Large intestine (tissue), 3 donors: ENCODE measurements around the gene TRIM37. TPM values are rescaled to one million over a fixed set of nuclear protein-coding genes. Genes with fewer than 3 reads are reported as not detected.
A peak's percentile ranks its signal among the peaks of the same experiment; 100 is the strongest.

Experiments
- DNase-seq, 2 donors: peaks; one replicate each; pipeline versions ENCODE4 v3.0.0 to v3.0.0-alpha.2; 2013
- H3K27ac ChIP-seq: one replicate; pipeline ENCODE4 v1.5.1; 2013; ENCODE audit warnings: low read length
- H3K27me3 ChIP-seq: 2 replicates; pipeline ENCODE4 v1.6.1; 2013; ENCODE audit warnings: low read length; ENCODE audit not compliant: control insufficient read depth, insufficient read depth
- H3K36me3 ChIP-seq: 2 replicates; pipeline ENCODE4 v1.6.1; 2013; ENCODE audit warnings: low read length; ENCODE audit not compliant: control insufficient read depth, insufficient read depth
- H3K4me1 ChIP-seq: one replicate; pipeline ENCODE4 v1.6.1; 2013; ENCODE audit warnings: low read length; ENCODE audit not compliant: control insufficient read depth, insufficient read depth
- H3K4me3 ChIP-seq: one replicate; pipeline ENCODE4 v1.5.1; 2013; ENCODE audit warnings: low read length
- H3K9me3 ChIP-seq: one replicate; pipeline ENCODE4 v1.6.1; 2013; ENCODE audit warnings: mild to moderate bottlenecking, low read depth, low read length, moderate library complexity; ENCODE audit not compliant: control insufficient read depth
- WGBS: methylation state at CpG from one replicate; pipeline ENCODE4 v1.1.5; 2013; ENCODE audit warnings: low lambda C conversion rate; ENCODE audit not compliant: insufficient coverage; 5-methylcytosine and 5-hydroxymethylcytosine counted together
- polyA plus RNA-seq: library from polyadenylated mRNA; unstranded; fragments of 120-200 nt; gene quantifications from one replicate; pipeline ENCODE4 v1.2.1, GENCODE V29; 2013

Gene TRIM37
- polyA plus RNA-seq, 1 donor, result 13.9 TPM

DNA sequence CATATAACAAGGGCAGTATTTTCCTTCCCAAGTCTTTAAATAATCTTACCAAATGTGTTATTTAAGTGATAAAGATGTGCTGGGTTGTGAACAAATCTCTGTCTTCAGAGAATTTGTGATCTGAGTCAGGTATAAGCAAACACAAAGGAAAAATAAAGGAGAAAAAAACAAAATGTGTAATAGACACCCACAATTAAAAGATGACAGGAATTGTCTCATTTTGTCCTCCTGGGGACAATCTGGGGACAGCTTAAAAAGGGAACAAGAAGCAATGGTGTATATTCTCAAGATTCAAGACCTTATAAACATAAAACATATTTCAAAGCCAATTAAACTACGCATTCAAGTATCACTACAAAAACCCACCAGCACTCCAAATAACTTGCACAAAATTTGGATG lies 107.2 kb downstream of the TRIM37 start:
- Histone ChIP-seq H3K27me3 (no peaks in the 10 kb centered on the region), H3K9me3 (no peaks in the 10 kb centered on the region), H3K36me3 (peaks cover 9% of the 10 kb centered on the region), H3K4me1 (no peaks in the 10 kb centered on the region), H3K27ac (no peak overlapping the region), H3K4me3 (no peak overlapping the region)
- no CpG with 5 or more reads among the region's 1 CpG for WGBS
- no peak for DNase-seq

DNA sequence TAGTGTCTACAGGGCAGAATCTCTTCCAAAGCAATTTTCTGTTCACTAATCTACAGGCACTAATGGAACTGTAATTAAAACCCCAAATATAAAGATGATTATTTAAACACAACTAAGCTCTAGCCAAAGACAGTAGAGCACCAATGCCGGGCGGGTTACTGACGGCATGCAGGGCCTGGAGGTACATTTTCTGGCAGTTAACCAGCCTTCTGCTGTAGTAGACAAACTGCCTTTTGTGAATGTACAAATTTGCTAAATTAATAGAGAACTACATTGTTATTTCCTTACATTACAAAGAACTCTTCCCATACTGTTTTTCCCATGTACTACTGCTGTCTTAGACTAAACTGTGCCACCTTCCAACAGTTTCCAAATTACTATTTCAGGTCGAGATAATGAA lies 107.8 kb downstream of the TRIM37 start:
- DNase-seq, result no peak
- H3K36me3 ChIP-seq, result peaks cover 9% of the 10 kb centered on the region
- H3K27me3 ChIP-seq, result no peaks in the 10 kb centered on the region
- no peaks in the 10 kb centered on the region for H3K4me1 ChIP-seq
- H3K4me3 ChIP-seq, result no peak overlapping the region
- H3K9me3 ChIP-seq, result no peaks in the 10 kb centered on the region
- no peak overlapping the region for H3K27ac ChIP-seq
- 100% methylated on average over 1 of the region's 4 CpGs for WGBS

DNA sequence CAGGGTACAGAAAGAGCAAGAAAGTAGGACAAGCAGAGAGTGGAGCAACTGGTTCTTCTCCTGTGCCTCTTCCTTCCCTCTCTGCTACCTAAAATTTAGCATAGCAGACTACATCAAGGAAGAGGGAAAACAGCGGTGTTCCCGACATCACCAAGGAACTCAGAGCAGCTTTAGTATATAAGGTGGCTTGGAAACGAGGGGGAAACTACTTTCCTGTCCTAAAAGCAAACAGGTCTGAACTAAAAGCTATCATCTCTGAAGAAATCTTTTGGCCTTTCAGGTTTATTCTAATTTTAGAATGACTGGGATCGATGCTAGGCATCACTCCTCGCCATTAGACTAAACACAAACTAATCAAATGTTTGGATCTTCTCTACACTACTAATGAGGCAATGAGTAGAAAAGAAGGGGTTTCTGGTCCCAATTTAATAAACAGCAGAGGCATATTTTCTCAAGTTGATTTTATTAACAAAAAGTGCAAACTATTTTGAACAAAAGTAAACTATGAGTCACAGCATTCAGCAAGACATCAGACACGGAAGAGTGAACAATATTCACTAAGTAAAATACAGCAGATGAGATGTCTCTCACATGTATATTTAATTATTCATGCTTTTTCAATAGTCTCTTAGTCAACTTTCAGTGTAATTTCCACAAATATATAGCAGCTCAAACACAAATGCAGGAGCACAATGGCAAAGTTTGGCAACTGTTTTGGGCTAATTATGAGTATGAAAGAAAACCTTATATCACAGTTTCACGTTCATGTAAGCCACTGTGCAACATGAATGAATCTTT lies 108.7 kb downstream of the TRIM37 start:
- 74% methylated on average over 7 of the region's 7 CpGs for WGBS
- DNase-seq, result no peak
- Histone ChIP-seq H3K27me3 (no peaks in the 10 kb centered on the region), H3K4me3 (no peak overlapping the region), H3K27ac (no peak overlapping the region), H3K36me3 (peaks cover 9% of the 10 kb centered on the region), H3K4me1 (no peaks in the 10 kb centered on the region), H3K9me3 (no peaks in the 10 kb centered on the region)

DNA sequence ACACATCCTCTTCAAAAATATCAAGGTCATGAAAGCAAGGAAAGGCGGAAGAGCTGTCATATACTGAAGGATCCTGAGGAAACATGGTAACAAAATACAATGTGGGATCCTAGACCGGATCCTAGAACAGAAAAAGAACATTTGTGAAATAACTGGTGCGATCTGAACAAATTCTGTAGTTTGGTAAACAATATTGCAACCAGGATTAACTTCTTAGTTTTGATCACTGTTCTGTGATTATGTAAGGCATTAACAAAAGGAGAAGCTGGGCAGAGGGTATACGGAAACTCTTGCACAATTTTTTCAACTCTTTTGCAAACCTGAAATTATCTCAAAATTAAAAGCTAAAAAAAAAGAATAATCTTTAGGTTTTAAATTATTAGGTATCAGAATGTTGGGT lies 109.7 kb downstream of the TRIM37 start:
- WGBS, result 91% methylated on average over 4 of the region's 4 CpGs
- DNase-seq, result no peak
- Histone ChIP-seq H3K27me3 (no peaks in the 10 kb centered on the region), H3K4me1 (peaks cover 7% of the 10 kb centered on the region), H3K27ac (no peak overlapping the region), H3K9me3 (no peaks in the 10 kb centered on the region), H3K36me3 (peaks cover 9% of the 10 kb centered on the region), H3K4me3 (no peak overlapping the region)

DNA sequence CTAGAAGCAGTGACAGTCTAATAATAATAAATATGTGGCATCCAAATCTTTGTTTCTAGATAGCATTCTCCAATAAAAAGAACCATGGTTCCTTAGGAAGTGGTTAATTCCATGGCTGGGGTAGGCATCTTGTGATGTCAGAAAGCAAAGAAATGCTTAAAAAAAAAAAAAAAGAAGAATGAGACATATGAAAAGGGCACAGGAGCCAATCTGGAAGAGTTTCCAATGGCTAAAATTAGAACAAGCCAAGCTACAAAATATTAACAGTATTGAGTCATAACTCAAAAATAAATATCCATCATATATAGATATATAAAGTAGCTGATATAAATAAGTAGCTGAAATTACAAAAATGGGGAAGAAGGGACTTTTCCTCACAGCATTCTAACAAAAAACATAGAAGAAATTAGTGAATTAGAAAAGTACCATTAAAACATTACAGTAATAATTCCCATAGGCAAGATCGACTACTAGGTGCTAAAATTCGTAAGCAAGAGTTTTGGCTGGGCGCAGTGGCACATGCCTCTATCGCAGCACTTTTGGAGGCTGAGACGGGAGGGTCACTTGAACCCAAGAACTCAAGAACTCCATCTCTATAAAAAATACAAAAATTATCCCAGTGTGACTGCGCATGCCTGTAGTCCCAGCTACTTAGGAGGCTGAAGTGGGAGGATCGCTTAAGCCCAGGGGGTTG lies 111.3 kb downstream of the TRIM37 start:
- WGBS, result no CpG with 5 or more reads among the region's 7 CpGs

DNA sequence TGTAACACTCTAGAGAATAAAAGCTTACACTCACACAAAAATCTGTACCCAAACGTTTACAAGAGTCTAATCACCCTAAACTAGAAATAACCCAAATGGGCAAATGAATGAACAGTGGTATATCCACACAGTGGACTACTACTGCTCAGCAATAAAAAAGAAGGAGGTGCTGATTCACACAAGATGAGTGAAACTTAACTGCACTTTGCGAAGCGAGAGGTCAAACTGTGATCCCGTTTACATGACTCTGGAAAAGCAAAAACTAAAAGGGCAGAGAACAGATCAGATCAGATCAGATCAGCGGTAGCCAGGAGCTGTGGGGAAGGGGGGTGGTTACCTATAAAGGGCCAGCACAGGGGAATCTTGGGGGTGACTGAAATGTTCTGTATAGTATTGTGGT lies 113.4 kb downstream of the TRIM37 start:
- peaks cover 12% of the 10 kb centered on the region for H3K4me1 ChIP-seq
- peak overlapping the region; percentile 73 for H3K27ac ChIP-seq
- WGBS, result 28% methylated on average over 4 of the region's 5 CpGs
- no peak overlapping the region for H3K4me3 ChIP-seq
- H3K27me3 ChIP-seq, result no peaks in the 10 kb centered on the region
- H3K9me3 ChIP-seq, result peaks cover 3% of the 10 kb centered on the region
- DNase-seq, result peak; percentile 37 to 56
- H3K36me3 ChIP-seq, result no peaks in the 10 kb centered on the region

More for the DNA sequence above, 111.3 kb downstream of the TRIM37 start:
- Histone ChIP-seq H3K27me3 (no peaks in the 10 kb centered on the region), H3K36me3 (peaks cover 7% of the 10 kb centered on the region), H3K27ac (no peak overlapping the region), H3K9me3 (no peaks in the 10 kb centered on the region), H3K4me1 (peaks cover 12% of the 10 kb centered on the region), H3K4me3 (no peak overlapping the region)
- no peak for DNase-seq

DNA sequence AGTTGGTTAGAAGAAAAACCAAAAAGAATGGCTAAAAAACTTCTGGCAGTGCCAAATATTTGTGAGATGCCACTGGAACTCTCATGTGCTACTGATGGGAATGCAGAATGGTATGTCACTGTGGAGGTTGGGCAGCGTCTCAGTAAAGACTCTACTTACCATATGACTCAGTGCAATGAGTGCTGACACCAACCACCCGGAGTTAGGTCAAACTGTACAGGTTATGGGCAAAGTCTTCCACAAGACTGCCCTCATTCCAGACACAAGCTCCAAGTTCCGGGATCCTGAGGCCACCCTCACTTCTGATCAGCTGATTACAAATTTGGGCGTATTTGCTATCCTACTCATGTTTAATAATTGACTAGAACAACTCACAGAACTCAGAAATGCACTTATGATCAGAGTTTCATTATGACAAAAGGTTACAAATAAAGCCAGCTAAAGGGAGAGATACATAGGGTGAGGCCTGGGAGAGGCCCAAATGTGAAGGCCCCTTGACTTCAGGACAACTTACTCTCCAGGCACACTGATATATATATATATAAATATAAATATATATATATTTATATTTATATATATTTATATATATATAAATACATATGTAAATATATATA lies 114.9 kb downstream of the TRIM37 start:
- H3K9me3 ChIP-seq, result peaks cover 3% of the 10 kb centered on the region
- peaks cover 12% of the 10 kb centered on the region for H3K4me1 ChIP-seq
- peak overlapping the region; percentile 73 for H3K27ac ChIP-seq
- H3K27me3 ChIP-seq, result no peaks in the 10 kb centered on the region
- WGBS, result no CpG with 5 or more reads among the region's 4 CpGs
- DNase-seq, result peak; percentile 84 to 92
- no peaks in the 10 kb centered on the region for H3K36me3 ChIP-seq
- H3K4me3 ChIP-seq, result no peak overlapping the region

DNA sequence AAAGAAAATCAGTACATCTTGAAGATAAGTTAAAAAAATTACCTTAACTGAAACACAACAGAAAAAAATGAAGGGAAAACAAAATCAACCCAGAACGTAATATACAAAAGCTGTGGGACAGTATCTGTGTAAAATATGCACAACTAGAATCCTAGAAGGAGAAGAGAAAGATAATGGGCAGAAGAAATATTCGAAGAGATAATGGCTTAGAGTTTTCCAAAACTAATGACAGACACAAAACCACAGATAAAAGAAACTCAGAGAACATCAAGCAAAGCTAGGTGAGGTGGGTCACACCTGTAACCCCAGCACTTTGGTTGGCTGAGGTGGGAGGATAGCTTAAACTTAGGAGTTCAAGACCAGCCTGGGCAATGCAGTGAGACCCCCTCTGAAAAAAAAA lies 117.1 kb downstream of the TRIM37 start:
- no peak overlapping the region for H3K27ac ChIP-seq
- H3K27me3 ChIP-seq, result no peaks in the 10 kb centered on the region
- H3K4me3 ChIP-seq, result no peak overlapping the region
- no peaks in the 10 kb centered on the region for H3K36me3 ChIP-seq
- DNase-seq, result no peak
- 100% methylated on average over 2 of the region's 2 CpGs for WGBS
- peaks cover 3% of the 10 kb centered on the region for H3K9me3 ChIP-seq
- peaks cover 12% of the 10 kb centered on the region for H3K4me1 ChIP-seq

DNA sequence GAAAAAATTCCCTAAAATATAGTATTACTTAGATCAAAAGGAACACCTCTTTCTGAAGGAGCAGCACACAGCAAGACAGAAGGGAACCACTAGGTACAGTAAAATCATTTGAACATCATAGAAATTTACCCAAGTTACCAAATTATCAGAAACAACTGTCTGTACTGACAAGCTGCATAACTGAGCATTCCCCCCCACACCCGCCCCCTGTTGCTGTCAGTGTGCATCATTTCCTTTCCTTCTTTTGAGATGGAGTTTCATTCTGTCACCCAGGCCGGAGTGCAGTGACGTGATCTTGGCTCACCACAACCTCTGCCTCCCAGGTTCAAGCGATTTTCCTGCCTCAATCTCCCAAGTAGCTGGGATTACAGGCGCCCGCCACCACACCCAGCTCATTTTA lies 120.7 kb downstream of the TRIM37 start:
- H3K36me3 ChIP-seq, result no peaks in the 10 kb centered on the region
- WGBS, result no CpG with 5 or more reads among the region's 6 CpGs
- H3K27ac ChIP-seq, result no peak overlapping the region
- H3K9me3 ChIP-seq, result peaks cover 3% of the 10 kb centered on the region
- no peak overlapping the region for H3K4me3 ChIP-seq
- DNase-seq, result no peak
- no peaks in the 10 kb centered on the region for H3K27me3 ChIP-seq
- H3K4me1 ChIP-seq, result no peaks in the 10 kb centered on the region

DNA sequence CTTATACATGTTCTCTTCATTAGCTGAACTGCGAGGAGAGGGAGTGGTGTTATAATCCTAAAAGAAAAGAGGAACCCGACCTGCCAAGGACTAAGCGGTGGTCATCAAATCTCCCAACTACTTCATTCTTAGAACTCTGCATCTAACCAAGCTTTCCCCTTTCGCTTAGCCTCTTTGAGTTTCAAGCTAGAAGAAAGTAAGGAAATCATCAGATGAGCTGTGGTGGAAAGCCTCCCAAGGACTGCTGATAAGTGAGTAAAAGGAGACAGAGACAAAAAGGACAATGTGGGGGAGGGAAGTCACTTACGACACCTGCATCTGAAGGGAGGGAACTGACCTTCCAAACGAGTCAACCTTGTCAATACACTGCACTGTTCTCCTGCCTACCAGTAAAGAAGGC lies 121.3 kb downstream of the TRIM37 start:
- Histone ChIP-seq H3K4me1 (no peaks in the 10 kb centered on the region), H3K36me3 (no peaks in the 10 kb centered on the region), H3K9me3 (peaks cover 3% of the 10 kb centered on the region), H3K27ac (no peak overlapping the region), H3K27me3 (no peaks in the 10 kb centered on the region), H3K4me3 (no peak overlapping the region)
- DNase-seq, result no peak
- WGBS, result no CpG with 5 or more reads among the region's 6 CpGs
